PC-9 (cell line): ENCODE data around the gene PDE7B. TPM values are rescaled to one million over a fixed set of nuclear protein-coding genes. Genes with fewer than 3 reads are reported as not detected.

Experiments used
- BruUV-seq: library from RNA; stranded (reverse); fragments of 400-500 nt; replicated peaks from 2 replicates; lab custom pipeline; 2021; lab: Mats Ljungman, UMichigan
- CTCF ChIA-PET: fragments of 300-600 bp; sonication (Branson Sonifier 250); formaldehyde crosslinking; loops from one replicate; lab custom pipeline; 2022; ENCODE audit warnings: antibody characterized with exemption; lab: Charles Lee
- POLR2A ChIA-PET: fragments of 300-600 bp; sonication (Branson Sonifier 250); formaldehyde crosslinking; loops from one replicate; lab custom pipeline; 2022; ENCODE audit warnings: antibody characterized with exemption; ENCODE audit not compliant: unreplicated experiment; lab: Charles Lee
- DNase-seq, 2 experiments: peaks; one replicate each; pipeline versions ENCODE4 v3.0.0 to v3.0.0-alpha.2; 2015 to 2022; ENCODE audit warnings: mixed read lengths in 1 of 2
- H2AFZ ChIP-seq: fragments of 200-600 bp; sonication (generic); 2 replicates; pipeline ENCODE4 v1.8.1; 2017; ENCODE audit warnings: antibody characterized with exemption
- H3F3A ChIP-seq: fragments of 200-600 bp; sonication (generic); 2 replicates; pipeline ENCODE4 v1.8.1; 2017; ENCODE audit warnings: antibody characterized with exemption, mild to moderate bottlenecking, low read depth; ENCODE audit not compliant: insufficient read depth
- H3K27ac ChIP-seq: fragments of 200-600 bp; sonication (generic); 2 replicates; pipeline ENCODE4 v1.6.1; 2016; ENCODE audit warnings: mixed run types
- H3K27me3 ChIP-seq: fragments of 200-600 bp; sonication (generic); 2 replicates; pipeline ENCODE4 v1.6.1; 2016; ENCODE audit warnings: low read depth, mixed run types; ENCODE audit not compliant: insufficient read depth
- H3K36me3 ChIP-seq: fragments of 200-600 bp; sonication (generic); 2 replicates; pipeline ENCODE4 v1.6.1; 2016; ENCODE audit warnings: low read depth, mixed run types
- H3K4me1 ChIP-seq: fragments of 200-600 bp; sonication (generic); replicated peaks from 2 replicates; pipeline ENCODE4 v1.6.1; 2016; ENCODE audit warnings: mixed run types; ENCODE audit not compliant: insufficient read depth
- H3K4me2 ChIP-seq: fragments of 200-600 bp; sonication (generic); 2 replicates; pipeline ENCODE4 v1.6.1; 2017; ENCODE audit warnings: mixed run types
- H3K4me3 ChIP-seq: fragments of 200-600 bp; sonication (generic); 2 replicates; pipeline ENCODE4 v1.6.1; 2016; ENCODE audit warnings: mixed run types
- H3K79me2 ChIP-seq: fragments of 200-600 bp; sonication (generic); 2 replicates; pipeline ENCODE4 v1.6.1; 2017; ENCODE audit warnings: low read depth, mixed run types
- H3K9me2 ChIP-seq: fragments of 200-600 bp; sonication (generic); 2 replicates; pipeline ENCODE4 v1.8.1; 2017; ENCODE audit warnings: mild to moderate bottlenecking; ENCODE audit not compliant: insufficient read depth
- H3K9me3 ChIP-seq: fragments of 200-600 bp; sonication (generic); 2 replicates; pipeline ENCODE4 v1.8.1; 2016; ENCODE audit warnings: low read depth; ENCODE audit not compliant: insufficient read depth
- H4K20me1 ChIP-seq: fragments of 200-600 bp; sonication (generic); 2 replicates; pipeline ENCODE4 v1.8.1; 2017; ENCODE audit not compliant: insufficient read depth
- EZH2 ChIP-seq: fragments of 200-600 bp; sonication (generic); IDR thresholded peaks from 2 replicates; pipeline ENCODE4 v1.8.0; 2017; ENCODE audit warnings: antibody characterized with exemption, low read depth
- intact Hi-C: fragments of 100-400 bp; cut with micrococcal nuclease; formaldehyde crosslinking; loops from one replicate; pipeline ENCODE4 v1.10.0; 2022; ENCODE audit not compliant: unreplicated experiment
- total RNA-seq: library from RNA; stranded (reverse); gene quantifications from 2 replicates; pipeline ENCODE4 v1.2.3, GENCODE V29; 2021
- TF ChIP-seq, protein P1 (sequence below): fragments of 200-600 bp; sonication (generic); conservative IDR thresholded peaks from 2 replicates; pipeline ENCODE4 v1.6.1; 2017; ENCODE audit warnings: mixed run types, antibody characterized with exemption, mild to moderate bottlenecking, moderate library complexity

Gene PDE7B
- total RNA-seq, 1 experiment from 2014 or later, result 0.31 TPM

GRCh38 chr6:136148051-136148450 lies 296.6 kb downstream of the PDE7B start:
- CTCF ChIA-PET, result no interaction called here
- Histone ChIP-seq H3K27ac (no peak overlapping the region), H4K20me1 (no peaks in the 10 kb centered on the region), H3K4me3 (no peak overlapping the region), H3K9me3 (no peaks in the 10 kb centered on the region), H3K4me2 (no peak overlapping the region), H3K4me1 (no peaks in the 10 kb centered on the region), H3K79me2 (no peaks in the 10 kb centered on the region), H3K27me3 (no peaks in the 10 kb centered on the region), H3K9me2 (peaks cover 3% of the 10 kb centered on the region; the same call in 1 of the 2 replicates), H3F3A (no peaks in the 10 kb centered on the region), H2AFZ (no peak overlapping the region), H3K36me3 (no peaks in the 10 kb centered on the region)
- no peak for DNase-seq
- POLR2A ChIA-PET, result no interaction called here
- TF ChIP-seq, protein P1, sequence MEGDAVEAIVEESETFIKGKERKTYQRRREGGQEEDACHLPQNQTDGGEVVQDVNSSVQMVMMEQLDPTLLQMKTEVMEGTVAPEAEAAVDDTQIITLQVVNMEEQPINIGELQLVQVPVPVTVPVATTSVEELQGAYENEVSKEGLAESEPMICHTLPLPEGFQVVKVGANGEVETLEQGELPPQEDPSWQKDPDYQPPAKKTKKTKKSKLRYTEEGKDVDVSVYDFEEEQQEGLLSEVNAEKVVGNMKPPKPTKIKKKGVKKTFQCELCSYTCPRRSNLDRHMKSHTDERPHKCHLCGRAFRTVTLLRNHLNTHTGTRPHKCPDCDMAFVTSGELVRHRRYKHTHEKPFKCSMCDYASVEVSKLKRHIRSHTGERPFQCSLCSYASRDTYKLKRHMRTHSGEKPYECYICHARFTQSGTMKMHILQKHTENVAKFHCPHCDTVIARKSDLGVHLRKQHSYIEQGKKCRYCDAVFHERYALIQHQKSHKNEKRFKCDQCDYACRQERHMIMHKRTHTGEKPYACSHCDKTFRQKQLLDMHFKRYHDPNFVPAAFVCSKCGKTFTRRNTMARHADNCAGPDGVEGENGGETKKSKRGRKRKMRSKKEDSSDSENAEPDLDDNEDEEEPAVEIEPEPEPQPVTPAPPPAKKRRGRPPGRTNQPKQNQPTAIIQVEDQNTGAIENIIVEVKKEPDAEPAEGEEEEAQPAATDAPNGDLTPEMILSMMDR, result no peak
- no peak for TF ChIP-seq EZH2
- BruUV-seq, result no TSS peak
- intact Hi-C loops, result no loop called here

DNA sequence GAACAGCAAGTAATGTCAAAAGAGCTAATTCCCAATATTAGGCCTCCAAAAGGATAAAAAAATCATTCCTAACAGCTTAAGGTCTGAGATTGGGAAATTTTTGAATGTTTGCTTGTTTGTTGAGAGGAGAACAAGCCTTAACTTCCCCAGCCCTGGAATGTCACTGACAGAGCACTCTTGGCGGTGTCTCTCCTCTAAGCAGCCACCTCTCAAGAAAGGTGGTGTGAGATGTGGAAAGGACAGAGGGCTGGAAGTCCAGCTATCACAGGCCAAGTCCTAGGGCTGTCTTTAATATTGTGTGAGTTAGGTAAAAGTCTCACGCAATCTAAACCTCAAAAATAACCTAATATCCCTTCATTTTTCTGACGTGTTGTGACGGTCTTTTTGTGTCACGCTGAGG lies 297.0 kb downstream of the PDE7B start:
- ChIA-PET CTCF (no interaction called here), POLR2A (no interaction called here)
- Histone ChIP-seq H3K27ac (no peak overlapping the region), H3K4me2 (no peak overlapping the region), H3K36me3 (no peaks in the 10 kb centered on the region), H3K4me3 (no peak overlapping the region), H4K20me1 (no peaks in the 10 kb centered on the region), H3K9me3 (no peaks in the 10 kb centered on the region), H3K9me2 (peaks cover 2% of the 10 kb centered on the region; the same call in 1 of the 2 replicates), H3K27me3 (no peaks in the 10 kb centered on the region), H3K4me1 (no peaks in the 10 kb centered on the region), H2AFZ (no peak overlapping the region), H3F3A (no peaks in the 10 kb centered on the region), H3K79me2 (no peaks in the 10 kb centered on the region)
- intact Hi-C loops, result no loop called here
- DNase-seq, result no peak
- TF ChIP-seq, protein P1, result no peak
- no peak for TF ChIP-seq EZH2
- BruUV-seq, result no TSS peak

GRCh38 chr6:136149311-136149710 lies 297.8 kb downstream of the PDE7B start:
- Histone ChIP-seq H3K27ac (no peak overlapping the region), H2AFZ (no peak overlapping the region), H3K9me2 (no peaks in the 10 kb centered on the region), H4K20me1 (no peaks in the 10 kb centered on the region), H3K27me3 (no peaks in the 10 kb centered on the region), H3K4me3 (no peak overlapping the region), H3F3A (no peaks in the 10 kb centered on the region), H3K9me3 (no peaks in the 10 kb centered on the region), H3K36me3 (no peaks in the 10 kb centered on the region), H3K79me2 (no peaks in the 10 kb centered on the region), H3K4me2 (no peak overlapping the region), H3K4me1 (no peaks in the 10 kb centered on the region)
- no TSS peak for BruUV-seq
- TF ChIP-seq, protein P1, result no peak
- POLR2A ChIA-PET, result interaction anchor here (0.8 kb wide), 1 partner anchor 1718 kb away, joined by 3 read pairs; no protein-coding TSS in a partner anchor
- CTCF ChIA-PET, result no interaction called here
- DNase-seq, result no peak
- intact Hi-C loops, result no loop called here
